ENCODE data around the gene INF2. TPM values are rescaled to one million over a fixed set of nuclear protein-coding genes. Genes with fewer than 3 reads are reported as not detected.
"Not testable (repeated sequence)": the region's sequence is repeated elsewhere in the genome, so short reads cannot be mapped to it uniquely, and the experiment has no call there.

Gene INF2
- total RNA-seq, 6 experiments from 2014 or later, result 47.5 to 98.2 (median 71.4) TPM

GRCh38 chr14:104659146-104659545 lies 30.3 kb upstream of the INF2 start:
- H3K9me3 ChIP-seq, result no peaks in the 10 kb centered on the region
- H3K27ac ChIP-seq, result no peak overlapping the region
- no CpG with 5 or more reads among the region's 5 CpGs for WGBS (ENCODE audit: insufficient coverage, low coverage, low lambda C conversion rate, missing lambda C conversion rate)
- H3K36me3 ChIP-seq, result no peaks in the 10 kb centered on the region
- TF ChIP-seq POLR2A (IDR thresholded peaks at IDR 0.05) (no peak), CTCF (IDR thresholded peaks at IDR 0.05) (no peak)
- no peaks in the 10 kb centered on the region for H3K27me3 ChIP-seq
- H3K4me3 ChIP-seq, result no peak overlapping the region
- intact Hi-C loops (cut with DNase I), result no loop called here
- ATAC-seq (no peak), DNase-seq (no peak)
- peaks cover 0 to 20% (median 3%) of the 10 kb centered on the region in 4 donors for H3K4me1 ChIP-seq

GRCh38 chr14:104659764-104660523 lies 29.5 kb upstream of the INF2 start:
- Histone ChIP-seq H3K36me3 (no peaks in the 10 kb centered on the region), H3K4me3 (no peak overlapping the region), H3K27ac (no peak overlapping the region), H3K27me3 (no peaks in the 10 kb centered on the region), H3K9me3 (no peaks in the 10 kb centered on the region), H3K4me1 (peaks cover 0 to 13% (median 0%) of the 10 kb centered on the region in 4 donors)
- intact Hi-C loops (cut with DNase I), result no loop called here
- ATAC-seq (peak in 1 of 4 donors; percentile 20), DNase-seq (no peak)
- TF ChIP-seq POLR2A (IDR thresholded peaks at IDR 0.05), result no peak
- no peak for TF ChIP-seq CTCF (IDR thresholded peaks at IDR 0.05)
- 47% methylated on average over 6 of the region's 43 CpGs for WGBS (ENCODE audit: insufficient coverage, low coverage, low lambda C conversion rate, missing lambda C conversion rate)

- peak in 2 of 4 donors; percentile 6 to 15 for ATAC-seq
- intact Hi-C loops (cut with DNase I), result no loop called here
- peak in 1 of 3 donors; percentile 39 for DNase-seq
- H3K27ac ChIP-seq, result no peak overlapping the region
- peaks cover 0 to 13% (median 0%) of the 10 kb centered on the region in 4 donors for H3K4me1 ChIP-seq
- WGBS (ENCODE audit: insufficient coverage, low coverage, low lambda C conversion rate, missing lambda C conversion rate), result 52% methylated on average over 4 of the region's 13 CpGs
- H3K36me3 ChIP-seq, result no peaks in the 10 kb centered on the region
- H3K27me3 ChIP-seq, result no peaks in the 10 kb centered on the region
- H3K9me3 ChIP-seq, result no peaks in the 10 kb centered on the region
- TF ChIP-seq POLR2A (IDR thresholded peaks at IDR 0.05) (no peak), CTCF (IDR thresholded peaks at IDR 0.05) (no peak)
- H3K4me3 ChIP-seq, result no peak overlapping the region
These were observed 28.8 kb upstream of the INF2 start for GRCh38 chr14:104660597-104660996.

- no peak overlapping the region for H3K4me3 ChIP-seq
- no peak for TF ChIP-seq POLR2A (IDR thresholded peaks at IDR 0.05)
- TF ChIP-seq CTCF (IDR thresholded peaks at IDR 0.05), result no peak
- intact Hi-C loops (cut with DNase I), result no loop called here
- ATAC-seq (no peak), DNase-seq (no peak)
- H3K9me3 ChIP-seq, result no peaks in the 10 kb centered on the region
- no peaks in the 10 kb centered on the region for H3K27me3 ChIP-seq
- H3K4me1 ChIP-seq, result peaks cover 0 to 13% (median 0%) of the 10 kb centered on the region in 4 donors
- H3K27ac ChIP-seq, result no peak overlapping the region
- WGBS (ENCODE audit: insufficient coverage, low coverage, low lambda C conversion rate, missing lambda C conversion rate), result 77% methylated on average over 2 of the region's 2 CpGs
- no peaks in the 10 kb centered on the region for H3K36me3 ChIP-seq
These were observed 28.3 kb upstream of the INF2 start for GRCh38 chr14:104661086-104661485.

- H3K4me3 ChIP-seq; H3K27me3 ChIP-seq; H3K9me3 ChIP-seq; ATAC-seq; DNase-seq; H3K27ac ChIP-seq; intact Hi-C loops (cut with DNase I); H3K36me3 ChIP-seq: not testable (repeated sequence)
- 74% methylated on average over 10 of the region's 18 CpGs for WGBS (ENCODE audit: insufficient coverage, low coverage, low lambda C conversion rate, missing lambda C conversion rate)
- H3K4me1 ChIP-seq, result peaks cover 0 to 13% (median 0%) of the 10 kb centered on the region in 4 donors
These were observed 27.8 kb upstream of the INF2 start for GRCh38 chr14:104661528-104662157.

- H3K4me3 ChIP-seq; H3K27me3 ChIP-seq; DNase-seq; H3K27ac ChIP-seq; H3K36me3 ChIP-seq; intact Hi-C loops (cut with DNase I); ATAC-seq; H3K9me3 ChIP-seq: not testable (repeated sequence)
- WGBS (ENCODE audit: insufficient coverage, low coverage, low lambda C conversion rate, missing lambda C conversion rate), result 98% methylated on average over 8 of the region's 18 CpGs
- H3K4me1 ChIP-seq, result peaks cover 0 to 12% (median 0%) of the 10 kb centered on the region in 4 donors
These were observed 26.9 kb upstream of the INF2 start for GRCh38 chr14:104662472-104662871.

Data from right lobe of liver (tissue), 6 donors.